A673 (cell line): ENCODE results near the gene CIAO2B. TPM values are rescaled to one million over a fixed set of nuclear protein-coding genes. Genes with fewer than 3 reads are reported as not detected.

Experiments used
- BruUV-seq: library from RNA; stranded (reverse); fragments of 400-500 nt; replicated peaks from 2 replicates; lab custom pipeline; 2021; lab: Mats Ljungman, UMichigan
- CTCF ChIA-PET: fragments of 300-600 bp; sonication (Branson Sonifier 250); formaldehyde crosslinking; loops from one replicate; lab custom pipeline; 2022; ENCODE audit warnings: antibody characterized with exemption; lab: Charles Lee
- POLR2A ChIA-PET: fragments of 300-600 bp; sonication (Branson Sonifier 250); formaldehyde crosslinking; loops from one replicate; lab custom pipeline; 2022; ENCODE audit warnings: antibody characterized with exemption; ENCODE audit not compliant: low non-redundant PET; lab: Charles Lee
- DNase-seq: peaks from one replicate; pipeline ENCODE4 v3.0.0-alpha.2; 2015; ENCODE audit warnings: low spot score
- H3K27ac ChIP-seq: fragments of 200-600 bp; sonication (generic); 2 replicates; pipeline ENCODE4 v1.5.1; 2016; ENCODE audit warnings: mixed run types, low read depth, mild to moderate bottlenecking, mixed read lengths, antibody characterized with exemption, low read length; ENCODE audit not compliant: poor library complexity, severe bottlenecking
- H3K27me3 ChIP-seq: fragments of 200-600 bp; sonication (generic); replicated peaks from 2 replicates; pipeline ENCODE4 v1.6.1; 2017; ENCODE audit warnings: mixed run types, low read depth, mild to moderate bottlenecking, mixed read lengths, antibody characterized with exemption, low read length; ENCODE audit not compliant: insufficient read depth, poor library complexity
- H3K36me3 ChIP-seq: fragments of 200-600 bp; sonication (generic); 2 replicates; pipeline ENCODE4 v1.6.1; 2016; ENCODE audit warnings: mixed run types, mild to moderate bottlenecking, mixed read lengths, antibody characterized with exemption, low read length; ENCODE audit not compliant: insufficient read depth, poor library complexity, severe bottlenecking
- H3K4me1 ChIP-seq: fragments of 200-600 bp; sonication (generic); 2 replicates; pipeline ENCODE4 v1.6.1; 2017; ENCODE audit warnings: mixed run types, mild to moderate bottlenecking, mixed read lengths, antibody characterized with exemption, low read length; ENCODE audit not compliant: insufficient read depth, poor library complexity, severe bottlenecking
- H3K4me3 ChIP-seq: fragments of 200-600 bp; sonication (generic); 2 replicates; pipeline ENCODE4 v1.5.1; 2016; ENCODE audit warnings: low read depth, mixed run types, mild to moderate bottlenecking, mixed read lengths, low read length; ENCODE audit not compliant: poor library complexity, severe bottlenecking
- H3K9me3 ChIP-seq: fragments of 200-600 bp; sonication (generic); 2 replicates; pipeline ENCODE4 v1.6.1; 2016; ENCODE audit warnings: mixed run types, low read depth, mild to moderate bottlenecking, mixed read lengths, antibody characterized with exemption, low read length; ENCODE audit not compliant: poor library complexity, severe bottlenecking
- CTCF ChIP-seq: fragments of 300-800, 200-600 bp; sonication (generic); conservative IDR thresholded peaks from 2 replicates; pipeline ENCODE4 v1.5.1; 2017; ENCODE audit warnings: low read depth, mild to moderate bottlenecking, antibody characterized with exemption, low read length, moderate library complexity, mixed read lengths
- EZH2 ChIP-seq: fragments of 200-600 bp; sonication (generic); IDR thresholded peaks from 2 replicates; pipeline ENCODE4 v1.6.1; 2017; ENCODE audit warnings: borderline replicate concordance, low read depth, mild to moderate bottlenecking, mixed read lengths, antibody characterized with exemption, low read length; ENCODE audit not compliant: poor library complexity, severe bottlenecking
- intact Hi-C: fragments of 100-400 bp; cut with micrococcal nuclease; formaldehyde crosslinking; loops from one replicate; pipeline ENCODE4 v1.10.0; 2022; ENCODE audit not compliant: unreplicated experiment
- total RNA-seq: library from RNA; stranded (reverse); gene quantifications from 2 replicates; pipeline ENCODE4 v1.2.3, GENCODE V29; 2021

Gene CIAO2B
- total RNA-seq, 1 experiment from 2014 or later = 108 TPM

- intact Hi-C loops = no loop called here
- ChIA-PET CTCF (interaction anchor here (0.7 kb wide), 1 partner anchor 22 kb away, joined by 3 read pairs; no protein-coding TSS in a partner anchor), POLR2A (interaction anchor here (0.7 kb wide), 1 partner anchor 259 kb away, joined by 7 read pairs; no protein-coding TSS in a partner anchor)
- no peak overlapping the region for H3K4me3 ChIP-seq
- no peaks in the 10 kb centered on the region for H3K27me3 ChIP-seq
- H3K27ac ChIP-seq = no peak overlapping the region
- no peaks in the 10 kb centered on the region for H3K4me1 ChIP-seq
- no TSS peak for BruUV-seq
- no peaks in the 10 kb centered on the region for H3K36me3 ChIP-seq
- no peak for TF ChIP-seq EZH2
- no peak for TF ChIP-seq CTCF
- no peak for DNase-seq
- no peaks in the 10 kb centered on the region for H3K9me3 ChIP-seq
Observed at GRCh38 chr16:66916518-66916917, 17.7 kb downstream of the CIAO2B start.

- POLR2A ChIA-PET = no interaction called here
- no peak overlapping the region for H3K4me3 ChIP-seq
- H3K27ac ChIP-seq = no peak overlapping the region
- no TSS peak for BruUV-seq
- DNase-seq = no peak
- H3K36me3 ChIP-seq = no peaks in the 10 kb centered on the region
- no peaks in the 10 kb centered on the region for H3K4me1 ChIP-seq
- no peaks in the 10 kb centered on the region for H3K9me3 ChIP-seq
- TF ChIP-seq EZH2 (no peak), CTCF (no peak)
- H3K27me3 ChIP-seq = no peaks in the 10 kb centered on the region
- intact Hi-C loops = no loop called here
- CTCF ChIA-PET = no interaction called here
Observed at GRCh38 chr16:66915041-66915440, 19.2 kb downstream of the CIAO2B start.

- POLR2A ChIA-PET = no interaction called here
- no peak for DNase-seq
- BruUV-seq = no TSS peak
Observed at GRCh38 chr16:66914541-66914940, 19.7 kb downstream of the CIAO2B start.

More at GRCh38 chr16:66914541-66914940, 19.7 kb downstream of the CIAO2B start:
- intact Hi-C loops = no loop called here
- CTCF ChIA-PET = no interaction called here
- Histone ChIP-seq H3K4me1 (no peaks in the 10 kb centered on the region), H3K27me3 (no peaks in the 10 kb centered on the region), H3K36me3 (no peaks in the 10 kb centered on the region), H3K4me3 (no peak overlapping the region), H3K9me3 (no peaks in the 10 kb centered on the region), H3K27ac (no peak overlapping the region)
- TF ChIP-seq CTCF (no peak), EZH2 (no peak)
